GM18502 (cell line): ENCODE results near the gene MRAP2.
"Not testable (repeated sequence)": the region's sequence is repeated elsewhere in the genome, so short reads cannot be mapped to it uniquely, and the experiment has no call there.

Experiments
- ATAC-seq: cut with Tn5 transposase; IDR thresholded peaks from one replicate; pipeline ENCODE4 v1.9.1; 2021; ENCODE audit warnings: mild to moderate bottlenecking; ENCODE audit not compliant: unreplicated experiment, poor library complexity

Gene MRAP2

GRCh38 chr6:84027340-84028181 is 6.0 kb upstream of the MRAP2 start:
- ATAC-seq = no peak

GRCh38 chr6:84028350-84028749 is 5.2 kb upstream of the MRAP2 start:
- ATAC-seq = no peak

DNA sequence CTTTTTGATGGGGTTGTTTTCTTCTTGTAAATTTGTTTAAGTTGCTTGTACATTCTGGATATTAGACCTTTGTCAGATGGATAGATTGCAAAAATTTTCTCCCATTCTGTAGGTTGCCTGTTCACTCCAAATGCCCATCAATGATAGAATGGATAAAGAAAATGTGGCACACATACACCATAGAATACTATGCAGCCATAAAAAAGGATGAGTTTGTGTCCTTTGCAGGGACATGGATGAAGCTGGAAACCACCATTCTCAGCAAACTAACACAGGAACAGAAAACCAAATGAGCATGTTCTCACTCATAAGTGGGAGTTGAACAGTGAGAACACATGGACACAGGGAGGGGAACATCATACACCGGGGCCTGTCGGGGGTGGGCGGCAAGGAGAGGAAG is 1.6 kb upstream of the MRAP2 start:
- ATAC-seq = not testable (repeated sequence)

- ATAC-seq = no peak
Measured at GRCh38 chr6:84035484-84035883, 1.9 kb downstream of the MRAP2 start.

DNA sequence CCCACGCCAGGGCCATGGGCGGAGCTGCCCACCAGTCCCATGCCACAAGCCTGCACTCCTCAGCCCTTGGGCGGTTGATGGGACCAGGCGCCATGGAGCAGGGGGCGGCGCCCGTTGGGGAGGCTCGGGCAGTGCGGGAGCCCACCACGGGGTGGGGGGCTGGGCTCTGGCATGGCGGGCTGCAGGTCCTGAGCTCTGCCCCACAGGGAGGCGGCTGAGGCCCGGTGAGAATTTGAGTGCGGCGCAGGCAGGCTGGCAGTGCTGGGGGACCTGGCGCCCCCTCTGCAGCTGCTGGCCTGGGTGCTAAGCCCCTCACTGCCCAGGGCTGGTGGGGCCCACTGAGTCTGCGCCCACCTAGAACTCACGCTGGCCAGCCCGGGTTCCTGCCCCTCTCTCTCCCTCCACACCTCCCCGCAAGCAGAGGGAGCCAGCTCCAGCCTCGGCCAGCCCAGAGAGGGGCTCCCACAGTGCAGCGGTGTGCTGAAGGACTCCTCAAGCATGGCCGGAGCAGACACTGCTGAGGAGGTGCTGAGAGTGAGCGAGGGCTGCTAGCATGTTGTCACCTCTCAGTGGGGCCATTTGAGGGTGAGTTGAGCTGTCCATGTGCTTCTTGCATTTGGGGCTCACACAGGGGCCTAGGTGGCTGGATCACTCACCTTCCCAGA is 4.0 kb downstream of the MRAP2 start:
- no peak for ATAC-seq

DNA sequence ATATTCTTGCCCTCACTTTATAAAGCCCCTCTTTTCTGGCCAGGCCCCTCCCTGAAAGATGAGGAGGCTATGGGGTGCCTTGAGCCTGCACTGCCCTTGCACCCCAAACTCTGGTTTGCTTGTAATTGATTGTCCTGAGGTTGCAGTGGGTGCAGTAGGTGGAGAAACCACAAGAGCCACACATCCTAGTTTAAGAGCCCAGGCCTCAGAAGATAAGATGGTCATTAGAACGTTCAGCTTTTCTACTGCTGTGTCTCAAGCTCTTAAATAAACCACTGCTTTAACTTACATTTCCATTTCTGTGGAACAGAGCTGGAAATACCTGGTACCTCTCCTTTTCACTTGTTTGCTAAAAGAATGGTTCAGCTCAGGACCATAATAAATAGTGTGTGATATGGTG is 9.0 kb downstream of the MRAP2 start:
- ATAC-seq = no peak

- no peak for ATAC-seq
Measured at GRCh38 chr6:84043555-84043954, 10.0 kb downstream of the MRAP2 start.

DNA sequence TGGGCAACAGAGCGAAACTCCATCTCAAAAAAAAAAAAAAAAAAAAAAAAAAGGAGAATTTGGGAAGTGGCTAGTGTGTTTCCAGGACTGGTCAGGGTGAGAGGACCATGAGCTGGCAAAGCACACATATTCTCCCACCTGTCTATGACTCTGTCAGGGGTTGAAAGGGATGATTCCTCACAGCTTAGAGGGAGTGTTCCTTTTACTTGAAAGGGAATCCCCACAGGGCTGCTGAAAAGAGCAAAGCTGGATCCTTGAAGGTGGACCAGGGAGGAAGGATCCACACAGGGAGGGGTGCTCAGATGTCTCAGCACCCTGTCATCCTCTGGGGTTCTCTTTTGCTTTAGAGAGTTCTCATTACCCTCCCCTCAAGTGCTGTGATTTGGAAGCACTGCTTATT is 13.2 kb downstream of the MRAP2 start:
- ATAC-seq = no peak

- ATAC-seq = no peak
Measured at GRCh38 chr6:84048588-84048987, 15.0 kb downstream of the MRAP2 start.

DNA sequence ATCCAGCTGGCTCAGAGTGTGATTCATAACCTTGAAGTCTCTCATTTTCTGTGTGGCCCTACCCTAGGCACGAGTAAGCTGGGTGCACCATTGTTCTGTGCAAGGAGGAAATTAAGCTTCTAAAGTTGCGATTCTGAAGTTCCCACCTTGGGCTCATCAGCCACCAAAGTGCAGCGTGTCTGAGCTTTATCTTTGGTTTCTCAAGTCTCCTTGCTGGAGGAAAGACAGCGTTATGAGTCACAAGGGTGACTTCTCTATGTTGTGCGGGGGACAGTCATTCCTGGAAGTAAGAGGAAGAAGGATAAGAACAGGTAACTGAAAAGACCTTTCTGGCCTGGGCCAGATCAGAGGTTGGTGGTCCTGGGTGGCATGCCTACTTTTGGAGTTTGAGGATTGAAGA is 16.8 kb downstream of the MRAP2 start:
- no peak for ATAC-seq

DNA sequence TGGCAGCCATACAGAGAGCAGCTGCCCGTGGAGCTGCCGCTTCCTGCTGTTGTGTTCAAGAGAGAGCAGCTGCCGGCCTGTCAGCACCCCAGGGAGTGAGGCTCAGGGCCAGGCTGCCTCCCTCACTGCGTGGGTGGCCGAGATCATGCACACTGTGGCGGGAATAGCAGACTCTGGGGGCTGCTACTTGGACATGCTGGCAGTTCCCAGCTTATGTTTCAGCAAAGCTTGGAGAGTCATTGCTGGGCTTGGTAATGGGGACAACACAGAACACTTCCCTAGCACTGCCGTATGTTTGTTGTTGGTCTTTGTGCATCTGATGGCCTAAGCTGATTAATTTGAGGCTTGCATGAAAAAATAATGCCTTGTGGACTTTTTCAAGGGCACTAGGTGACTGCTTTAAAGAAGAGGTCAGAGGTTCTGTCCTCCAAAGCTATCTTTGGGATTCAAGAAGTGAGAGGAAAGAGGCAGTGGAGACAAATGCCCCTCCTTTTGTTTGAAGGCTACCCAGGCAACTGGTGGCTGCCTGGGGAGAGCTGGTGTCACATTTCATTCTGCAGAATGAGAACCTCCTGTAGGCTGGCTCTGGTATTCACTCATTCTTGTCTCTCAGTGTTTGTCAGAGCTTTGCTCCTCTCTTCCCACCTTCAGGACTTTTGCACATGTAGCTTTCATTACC is 18.8 kb downstream of the MRAP2 start:
- ATAC-seq = no peak

- ATAC-seq = no peak
Measured at GRCh38 chr6:84052883-84053241, 19.3 kb downstream of the MRAP2 start.

- ATAC-seq = no peak
Measured at GRCh38 chr6:84055647-84056046, 22.1 kb downstream of the MRAP2 start.

DNA sequence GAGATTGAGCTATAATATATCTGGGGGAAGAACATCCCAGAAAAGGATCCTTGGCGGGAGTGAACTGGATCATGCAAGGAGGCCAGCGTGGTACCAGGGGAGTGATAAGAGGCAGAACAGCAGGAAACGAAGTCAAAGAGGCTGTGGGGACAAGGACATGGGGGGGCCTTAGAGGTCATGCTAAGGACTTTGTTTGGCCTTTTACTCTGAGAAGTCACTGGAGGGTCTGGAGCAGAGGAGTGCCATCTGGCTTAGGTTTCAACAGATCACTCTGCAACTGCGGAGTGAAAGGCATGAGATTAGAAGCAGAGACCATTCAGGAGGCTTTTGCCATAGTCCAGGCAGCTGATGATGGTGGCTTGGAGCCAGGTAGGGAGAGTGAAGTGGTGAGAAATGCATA is 24.3 kb downstream of the MRAP2 start:
- ATAC-seq = no peak

DNA sequence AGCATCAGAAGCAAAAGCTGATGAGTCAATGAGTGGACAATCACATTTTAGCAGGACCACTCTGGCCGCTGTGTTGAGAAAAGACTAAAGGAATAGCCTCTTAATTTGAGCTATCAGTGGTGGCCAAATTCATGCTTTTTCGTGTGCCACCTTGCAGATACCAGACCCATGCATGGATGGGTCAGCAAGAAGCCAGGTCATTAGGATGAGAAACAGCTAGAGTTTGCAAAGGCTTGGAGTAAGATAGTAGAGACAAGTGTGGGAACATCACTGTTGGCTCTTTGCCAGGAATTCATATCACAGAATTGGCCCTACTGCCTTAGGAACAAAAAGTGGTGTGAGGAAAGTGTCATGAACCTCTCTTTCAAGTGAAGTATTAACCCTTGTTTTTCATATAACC is 25.5 kb downstream of the MRAP2 start:
- ATAC-seq = no peak

DNA sequence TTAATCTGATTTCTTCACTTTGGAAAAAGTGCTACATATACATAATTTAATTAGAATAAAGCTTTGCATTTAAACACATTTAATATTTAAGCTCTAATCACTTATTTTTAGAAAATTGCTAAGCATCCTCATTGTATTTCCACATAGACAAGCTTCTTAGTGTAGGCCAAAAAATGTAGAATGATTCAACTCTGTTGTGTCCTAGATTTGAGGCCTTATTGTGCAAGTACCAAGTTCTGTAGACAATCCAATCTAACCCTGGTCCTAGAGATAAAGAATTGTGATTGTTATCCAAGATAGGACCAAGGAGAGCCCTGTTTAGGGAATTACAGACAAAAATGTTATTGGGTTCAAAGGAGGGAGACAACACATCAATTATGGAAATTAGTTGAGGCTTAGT is 27.6 kb downstream of the MRAP2 start:
- no peak for ATAC-seq

DNA sequence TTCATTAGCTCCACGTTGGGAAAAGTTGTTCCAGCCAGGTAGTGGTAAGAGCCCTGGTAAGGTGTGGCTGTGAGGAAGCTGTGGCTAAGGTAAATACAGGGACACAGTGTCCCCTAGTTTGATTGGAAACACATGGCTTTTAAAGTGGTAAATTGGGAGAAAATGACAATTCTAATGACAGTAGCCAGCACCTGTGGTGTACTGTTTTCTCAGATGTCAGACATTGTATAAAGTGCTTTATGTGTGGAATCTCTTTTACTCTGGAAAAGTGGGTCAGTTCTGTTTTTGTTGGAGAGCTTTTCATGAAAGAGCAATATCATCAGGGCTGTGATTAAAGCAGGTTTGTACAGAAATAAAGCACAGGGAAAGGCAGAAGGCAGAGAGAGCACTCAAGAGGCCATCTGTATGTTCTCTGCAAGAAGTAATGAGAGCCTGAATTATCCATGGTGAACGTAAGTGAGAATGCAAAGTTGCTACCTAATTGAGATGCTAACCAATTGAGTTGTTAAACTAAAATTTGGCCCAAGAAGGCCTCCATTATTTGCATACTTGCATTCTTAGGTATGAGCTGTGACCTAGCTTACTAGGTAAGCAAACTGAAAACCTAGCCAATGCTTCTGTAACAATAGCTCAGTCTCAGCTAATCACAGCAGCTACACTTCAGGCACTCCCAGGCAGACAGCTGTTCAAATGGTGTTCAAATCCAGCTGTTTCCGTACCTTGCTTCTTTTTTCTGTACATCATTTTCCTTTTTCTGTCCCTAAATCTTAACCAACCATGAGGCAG is 28.2 kb downstream of the MRAP2 start:
- no peak for ATAC-seq

DNA sequence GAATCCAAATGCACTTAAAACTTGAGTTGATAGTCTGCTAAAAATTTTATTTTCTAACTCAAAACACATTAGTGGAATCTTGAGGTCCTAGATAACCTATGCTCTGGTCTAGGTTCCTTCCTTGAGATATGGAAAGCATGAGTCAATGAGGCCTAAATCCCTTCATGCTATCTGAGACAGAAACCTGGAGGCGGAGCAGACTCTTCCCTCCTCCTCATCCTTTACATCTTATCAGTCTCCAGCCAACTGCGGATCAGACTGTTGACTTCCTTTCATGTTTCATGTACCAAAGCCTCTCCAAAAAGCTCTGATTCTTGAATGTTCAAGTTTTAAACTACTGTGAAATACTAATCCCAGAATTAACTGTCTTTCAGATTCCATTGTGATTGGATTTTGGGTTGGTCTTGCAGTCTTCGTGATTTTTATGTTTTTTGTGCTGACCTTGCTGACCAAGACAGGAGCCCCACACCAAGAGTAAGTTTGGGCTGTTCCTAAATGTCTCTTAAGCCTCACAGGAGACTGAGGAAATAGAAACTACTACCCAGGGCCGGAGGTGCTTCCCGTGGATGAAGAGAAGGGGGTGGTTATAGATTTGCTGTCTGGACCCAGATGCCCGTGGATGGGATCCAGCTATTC is 29.1 kb downstream of the MRAP2 start:
- no peak for ATAC-seq

DNA sequence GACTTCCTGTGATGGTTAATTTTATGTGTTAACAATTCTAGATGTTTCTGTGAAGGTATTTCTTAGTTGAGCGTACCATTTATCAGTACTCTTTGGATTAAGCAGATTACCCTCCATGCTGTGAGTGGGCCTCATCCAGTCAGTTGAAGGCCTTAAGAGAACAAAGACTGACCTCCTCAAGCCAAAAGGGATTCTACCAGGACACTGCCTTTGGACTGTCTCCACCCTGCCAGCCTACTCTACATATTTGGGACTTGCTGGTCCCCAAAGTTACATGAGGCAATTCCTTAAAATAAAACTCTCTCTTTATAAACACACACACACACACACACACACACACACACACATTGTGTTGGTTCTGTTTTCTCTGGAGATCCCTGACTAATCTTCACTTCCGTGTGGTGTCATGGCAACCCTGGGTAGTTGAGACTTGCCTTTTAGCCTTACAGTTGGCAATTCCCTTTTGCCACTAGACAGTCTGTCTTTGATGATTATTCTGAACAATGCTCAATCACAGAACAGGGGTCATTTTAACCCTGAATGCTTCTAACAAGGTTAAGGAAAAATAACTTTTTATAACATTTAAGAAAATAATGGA is 32.2 kb downstream of the MRAP2 start:
- ATAC-seq = no peak

GRCh38 chr6:84066536-84066935 is 33.0 kb downstream of the MRAP2 start:
- ATAC-seq = no peak
